IMR-90 (cell line): ENCODE measurements around the gene GPAM. TPM values are rescaled to one million over a fixed set of nuclear protein-coding genes. Genes with fewer than 3 reads are reported as not detected.
A peak's percentile ranks its signal among the peaks of the same experiment; 100 is the strongest.

Experiments used
- ATAC-seq: fragments of 200-7000 bp; cut with Tn5 transposase; 2 replicates; pipeline ENCODE4 v1.9.1; 2020; ENCODE audit warnings: low read depth, mild to moderate bottlenecking, moderate library complexity
- BruUV-seq: library from RNA; stranded (reverse); fragments of 400-500 nt; replicated peaks from 2 replicates; lab custom pipeline; 2021; lab: Mats Ljungman, UMichigan
- CTCF ChIA-PET: fragments of 300-600 bp; formaldehyde crosslinking; extraction: SDS; loops from one replicate; lab custom pipeline; 2021; ENCODE audit warnings: antibody characterized with exemption; lab: Yijun Ruan, JAX
- POLR2A ChIA-PET: fragments of 300-600 bp; sonication (Branson Sonifier 250); formaldehyde crosslinking; loops from one replicate; lab custom pipeline; 2022; ENCODE audit warnings: antibody characterized with exemption; ENCODE audit not compliant: unreplicated experiment; lab: Charles Lee
- DNase-seq: peaks from one replicate; pipeline ENCODE4 v3.0.0; 2013
- H2AFZ ChIP-seq: replicated peaks from 2 replicates; pipeline ENCODE3; 2013; ENCODE audit warnings: low read length, mild to moderate bottlenecking; ENCODE audit not compliant: poor library complexity
- H2AK5ac ChIP-seq: 2 replicates; pipeline ENCODE4 v1.6.1; 2013; ENCODE audit warnings: low read depth, low read length, inconsistent platforms
- H2AK9ac ChIP-seq: replicated peaks from 2 replicates; pipeline ENCODE3; 2013; ENCODE audit warnings: mild to moderate bottlenecking, low read depth, low read length, moderate library complexity; ENCODE audit not compliant: poor library complexity
- H2BK120ac ChIP-seq: 2 replicates; pipeline ENCODE4 v1.6.1; 2013; ENCODE audit warnings: low read depth, low read length, inconsistent platforms
- H2BK15ac ChIP-seq: 3 replicates; pipeline ENCODE4 v1.6.1; 2013; ENCODE audit warnings: low read depth, low read length, inconsistent platforms
- H2BK20ac ChIP-seq: 2 replicates; pipeline ENCODE4 v1.6.1; 2013; ENCODE audit warnings: low read depth, mild to moderate bottlenecking, inconsistent platforms, low read length, moderate library complexity
- H2BK5ac ChIP-seq: 2 replicates; pipeline ENCODE4 v1.6.1; 2013; ENCODE audit warnings: mild to moderate bottlenecking, low read depth, low read length, inconsistent platforms; ENCODE audit not compliant: poor library complexity, severe bottlenecking
- H3K14ac ChIP-seq: replicated peaks from 2 replicates; pipeline ENCODE4 v1.6.1; 2013; ENCODE audit warnings: low read depth, low read length, inconsistent platforms
- H3K18ac ChIP-seq: 2 replicates; pipeline ENCODE4 v1.6.1; 2013; ENCODE audit warnings: low read depth, low read length, control low read depth
- H3K23ac ChIP-seq: 2 replicates; pipeline ENCODE4 v1.6.1; 2013; ENCODE audit warnings: low read depth, low read length, inconsistent platforms
- H3K27ac ChIP-seq: 2 replicates; pipeline ENCODE4 v1.5.1; 2013; ENCODE audit warnings: mild to moderate bottlenecking, control low read depth, low read length; ENCODE audit not compliant: insufficient read depth
- H3K27me3 ChIP-seq: 2 replicates; pipeline ENCODE4 v1.6.1; 2013; ENCODE audit warnings: low read length; ENCODE audit not compliant: control insufficient read depth, insufficient read depth
- H3K36me3 ChIP-seq: 2 replicates; pipeline ENCODE4 v1.6.1; 2013; ENCODE audit warnings: low read length, mixed read lengths; ENCODE audit not compliant: control insufficient read depth, insufficient read depth
- H3K4ac ChIP-seq: 2 replicates; pipeline ENCODE4 v1.6.1; 2013; ENCODE audit warnings: low read depth, low read length, inconsistent platforms
- H3K4me1 ChIP-seq: 2 replicates; pipeline ENCODE4 v1.6.1; 2013; ENCODE audit warnings: low read length, mixed read lengths; ENCODE audit not compliant: control insufficient read depth, insufficient read depth
- H3K4me2 ChIP-seq: 2 replicates; pipeline ENCODE4 v1.6.1; 2013; ENCODE audit warnings: low read depth, mild to moderate bottlenecking, control low read depth, low read length, moderate library complexity
- H3K4me3 ChIP-seq: 2 replicates; pipeline ENCODE4 v1.5.1; 2013; ENCODE audit warnings: low read depth, mild to moderate bottlenecking, control low read depth, low read length, moderate library complexity; ENCODE audit not compliant: insufficient read depth
- H3K56ac ChIP-seq: 2 replicates; pipeline ENCODE4 v1.6.1; 2013; ENCODE audit warnings: low read length, inconsistent platforms; ENCODE audit not compliant: insufficient read depth; ENCODE audit errors: extremely low read depth
- H3K79me1 ChIP-seq, 2 experiments: 2 replicates each; pipeline ENCODE4 v1.6.1; 2013; ENCODE audit warnings: low read length in 2 of 2, inconsistent platforms in 1 of 2, low read depth in 1 of 2
- H3K9ac ChIP-seq: 2 replicates; pipeline ENCODE4 v1.6.1; 2013; ENCODE audit warnings: low read depth, low read length, control low read depth
- H3K9me1 ChIP-seq: 2 replicates; pipeline ENCODE4 v1.6.1; 2013; ENCODE audit warnings: low read length, inconsistent platforms; ENCODE audit not compliant: insufficient read depth
- H3K9me3 ChIP-seq: 2 replicates; pipeline ENCODE4 v1.6.1; 2013; ENCODE audit warnings: low read length; ENCODE audit not compliant: control insufficient read depth, insufficient read depth
- H4K20me1 ChIP-seq: 2 replicates; pipeline ENCODE4 v1.6.1; 2013; ENCODE audit warnings: low read length, inconsistent platforms; ENCODE audit not compliant: insufficient read depth
- H4K5ac ChIP-seq: 2 replicates; pipeline ENCODE4 v1.6.1; 2013; ENCODE audit warnings: mild to moderate bottlenecking, low read depth, low read length, control low read depth
- H4K8ac ChIP-seq, 2 experiments: 2 replicates each; pipeline ENCODE4 v1.6.1; 2013; ENCODE audit warnings: low read depth in 2 of 2, low read length in 2 of 2, control low read depth in 1 of 2, inconsistent platforms in 1 of 2
- H4K91ac ChIP-seq: 2 replicates; pipeline ENCODE4 v1.6.1; 2013; ENCODE audit warnings: low read depth, low read length, inconsistent platforms; ENCODE audit not compliant: insufficient read depth
- BHLHE40 ChIP-seq: fragments of 150-350 bp; IDR thresholded peaks from 2 replicates; pipeline ENCODE4 v1.6.1; 2016; ENCODE audit warnings: mild to moderate bottlenecking, low read depth, low read length
- CEBPB ChIP-seq: IDR thresholded peaks from 2 replicates; pipeline ENCODE4 v1.6.1; 2012; ENCODE audit warnings: low read depth, low read length, improper control_type of control experiment
- CHD1 ChIP-seq: IDR thresholded peaks from 2 replicates; pipeline ENCODE4 v1.6.1; 2012; ENCODE audit warnings: low read depth, low read length, improper control_type of control experiment
- FOS ChIP-seq: fragments of 150-350 bp; IDR thresholded peaks from 2 replicates; pipeline ENCODE4 v1.6.1; 2016; ENCODE audit warnings: low read depth, low read length
- MAFK ChIP-seq: IDR thresholded peaks from 2 replicates; pipeline ENCODE4 v1.6.1; 2012; ENCODE audit warnings: low read depth, low read length, improper control_type of control experiment
- MAZ ChIP-seq: IDR thresholded peaks from 2 replicates; pipeline ENCODE4 v1.6.1; 2012; ENCODE audit warnings: low read depth, mild to moderate bottlenecking, low read length, improper control_type of control experiment, moderate library complexity, borderline replicate concordance
- MXI1 ChIP-seq: IDR thresholded peaks from 2 replicates; pipeline ENCODE4 v1.6.1; 2012; ENCODE audit warnings: low read depth, mild to moderate bottlenecking, low read length, moderate library complexity, borderline replicate concordance
- NFE2L2 ChIP-seq: fragments of 150-350 bp; IDR thresholded peaks from 2 replicates; pipeline ENCODE4 v1.6.1; 2016; ENCODE audit warnings: low read depth, mild to moderate bottlenecking, low read length
- POLR2A ChIP-seq: IDR thresholded peaks from 2 replicates; pipeline ENCODE4 v1.6.1; 2012; ENCODE audit warnings: mild to moderate bottlenecking, low read depth, low read length
- RAD21 ChIP-seq: IDR thresholded peaks from 2 replicates; pipeline ENCODE4 v1.6.1; 2012; ENCODE audit warnings: low read length, improper control_type of control experiment
- WGBS, 2 experiments: methylation state at CpG; one replicate each; pipeline versions ENCODE4 v1.1.5 to v1.1.7; 2013; ENCODE audit warnings: missing lambda C conversion rate in 2 of 2; ENCODE audit not compliant: insufficient read length in 1 of 2; ENCODE audit errors: extremely low coverage in 2 of 2; 5-methylcytosine and 5-hydroxymethylcytosine counted together
- dilution Hi-C: fragments of 300-500 bp; cut with HindIII; formaldehyde crosslinking; loops from one replicate; pipeline ENCODE4 v1.14.3; 2018; ENCODE audit warnings: low sequenced_read_pairs; ENCODE audit not compliant: unreplicated experiment
- in situ Hi-C: fragments of 300-500 bp; cut with MboI; formaldehyde crosslinking; loops from 3 replicates; pipeline ENCODE4 v1.14.3; 2019; ENCODE audit warnings: low sequenced_read_pairs, inconsistent platforms, mixed read lengths
- intact Hi-C: fragments of 100-400 bp; cut with micrococcal nuclease; formaldehyde crosslinking; loops from 2 replicates; pipeline ENCODE4 v1.10.0; 2022
- polyA plus RNA-seq, 3 experiments: library from polyadenylated mRNA; depleted of rRNA; stranded (reverse); fragments of >200 nt; gene quantifications; 2 replicates each; pipeline ENCODE4 v1.2.3, GENCODE V29; 2012; ENCODE audit warnings: low replicate concordance in 1 of 3
- total RNA-seq: library from RNA; depleted of rRNA; stranded (reverse); fragments of >200 nt; gene quantifications from 2 replicates; pipeline ENCODE4 v1.2.3, GENCODE V29; 2012
- TF ChIP-seq, protein P1 (sequence below): conservative IDR thresholded peaks from 2 replicates; pipeline ENCODE4 v1.5.1; 2012; ENCODE audit warnings: mild to moderate bottlenecking, low read depth, low read length, improper control_type of control experiment

Gene GPAM
- total and polyA plus RNA-seq, 2 of the 4 experiments (the other 2 are of a cell fraction) = 3.5 to 11.5 TPM

DNA sequence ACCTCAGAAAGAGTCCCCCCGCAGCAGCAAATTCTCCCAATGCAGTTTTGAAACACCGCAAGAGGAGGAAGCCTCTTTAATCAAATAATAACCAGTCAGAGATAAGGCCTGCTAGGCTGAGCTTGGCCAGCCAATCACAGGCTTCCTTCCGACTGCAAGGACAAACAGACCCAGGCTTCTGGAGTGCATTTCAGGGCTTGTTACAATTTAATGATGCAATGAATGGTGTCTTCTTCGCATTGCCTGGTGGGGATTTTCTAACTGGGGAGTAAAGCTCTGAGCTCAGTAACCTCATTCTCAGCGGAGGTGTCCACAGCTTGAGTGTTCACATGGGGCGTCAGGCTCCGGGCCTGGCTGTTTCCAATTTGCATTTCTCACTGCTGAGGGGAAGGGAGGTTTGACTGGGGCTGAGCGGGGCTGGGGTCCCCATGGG lies 31.8 kb upstream of the GPAM start:
- H4K8ac ChIP-seq = no peak overlapping the region; a peak in 1 of 4 replicates
- H2BK15ac ChIP-seq = no peak overlapping the region
- H3K56ac ChIP-seq = no peak overlapping the region
- no peaks in the 10 kb centered on the region; the same call in 1 of the 2 replicates for H3K9me3 ChIP-seq
- WGBS, 2 experiments = 55% methylated on average over 3 of the region's 8 CpGs; no CpG with 5 or more reads in 1 of the 2 experiments
- H4K20me1 ChIP-seq = no peaks in the 10 kb centered on the region
- H4K91ac ChIP-seq = no peak overlapping the region
- in situ Hi-C loops (no loop called here), intact Hi-C loops (no loop called here), dilution Hi-C loops (no loop called here)
- H2AFZ ChIP-seq = no peak overlapping the region
- no peaks in the 10 kb centered on the region for H3K9me1 ChIP-seq
- CTCF ChIA-PET = no interaction called here
- H2AK5ac ChIP-seq = no peak overlapping the region
- H3K18ac ChIP-seq = no peak overlapping the region
- no peak overlapping the region for H2AK9ac ChIP-seq
- TF ChIP-seq MAZ (no peak), MAFK (no peak), CHD1 (no peak), RAD21 (no peak), POLR2A (no peak), BHLHE40 (no peak), FOS (no peak), MXI1 (no peak), CEBPB (no peak), NFE2L2 (no peak)
- TF ChIP-seq, protein P1, sequence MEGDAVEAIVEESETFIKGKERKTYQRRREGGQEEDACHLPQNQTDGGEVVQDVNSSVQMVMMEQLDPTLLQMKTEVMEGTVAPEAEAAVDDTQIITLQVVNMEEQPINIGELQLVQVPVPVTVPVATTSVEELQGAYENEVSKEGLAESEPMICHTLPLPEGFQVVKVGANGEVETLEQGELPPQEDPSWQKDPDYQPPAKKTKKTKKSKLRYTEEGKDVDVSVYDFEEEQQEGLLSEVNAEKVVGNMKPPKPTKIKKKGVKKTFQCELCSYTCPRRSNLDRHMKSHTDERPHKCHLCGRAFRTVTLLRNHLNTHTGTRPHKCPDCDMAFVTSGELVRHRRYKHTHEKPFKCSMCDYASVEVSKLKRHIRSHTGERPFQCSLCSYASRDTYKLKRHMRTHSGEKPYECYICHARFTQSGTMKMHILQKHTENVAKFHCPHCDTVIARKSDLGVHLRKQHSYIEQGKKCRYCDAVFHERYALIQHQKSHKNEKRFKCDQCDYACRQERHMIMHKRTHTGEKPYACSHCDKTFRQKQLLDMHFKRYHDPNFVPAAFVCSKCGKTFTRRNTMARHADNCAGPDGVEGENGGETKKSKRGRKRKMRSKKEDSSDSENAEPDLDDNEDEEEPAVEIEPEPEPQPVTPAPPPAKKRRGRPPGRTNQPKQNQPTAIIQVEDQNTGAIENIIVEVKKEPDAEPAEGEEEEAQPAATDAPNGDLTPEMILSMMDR = no peak
- no peak overlapping the region for H2BK20ac ChIP-seq
- no peak overlapping the region for H3K4me2 ChIP-seq
- DNase-seq (peak; percentile 24), ATAC-seq (peak; percentile 72)
- H2BK120ac ChIP-seq = no peak overlapping the region
- H3K79me1 ChIP-seq = no peaks in the 10 kb centered on the region
- H3K9ac ChIP-seq = no peak overlapping the region
- H3K23ac ChIP-seq = no peak overlapping the region
- H3K36me3 ChIP-seq = no peaks in the 10 kb centered on the region
- no peak overlapping the region for H2BK5ac ChIP-seq
- H3K4me1 ChIP-seq = no peaks in the 10 kb centered on the region; the same call in 1 of the 2 replicates
- POLR2A ChIA-PET = no interaction called here
- H3K4ac ChIP-seq = no peak overlapping the region
- BruUV-seq = no TSS peak
- H3K27ac ChIP-seq = no peak overlapping the region
- H3K14ac ChIP-seq = no peak overlapping the region
- H3K27me3 ChIP-seq = peaks cover 2% of the 10 kb centered on the region
- no peak overlapping the region for H3K4me3 ChIP-seq
- no peak overlapping the region for H4K5ac ChIP-seq
